CD4-positive, CD25-positive, alpha-beta regulatory T cell (primary cell): Measurements from ENCODE around the gene CTNND1. TPM values are rescaled to one million over a fixed set of nuclear protein-coding genes. Genes with fewer than 3 reads are reported as not detected.

Experiments
- ATAC-seq, 2 donors: fragments of 150-1000 bp; cut with Tn5 transposase; one replicate each; pipeline ENCODE4 v1.10.0; 2021; ENCODE audit warnings: low read depth in 2 of 2, moderate number of reproducible peaks in 2 of 2, moderate library complexity in 1 of 2
- DNase-seq, 3 donors: peaks; one replicate each; pipeline versions ENCODE4 v3.0.0 to v3.0.0-alpha.2; 2012 to 2022; ENCODE audit warnings: mixed read lengths in 1 of 3
- H3K27ac ChIP-seq: one replicate; pipeline ENCODE4 v1.7.0; 2013; ENCODE audit warnings: mild to moderate bottlenecking, low read length; ENCODE audit not compliant: insufficient read depth, poor library complexity, severe bottlenecking
- H3K27me3 ChIP-seq: one replicate; pipeline ENCODE4 v1.7.0; 2013; ENCODE audit warnings: low read length; ENCODE audit not compliant: control insufficient read depth, insufficient read depth
- H3K36me3 ChIP-seq: one replicate; pipeline ENCODE4 v1.7.0; 2013; ENCODE audit warnings: mild to moderate bottlenecking, low read length, moderate library complexity; ENCODE audit not compliant: control insufficient read depth, insufficient read depth
- H3K4me1 ChIP-seq: 2 replicates; pipeline ENCODE4 v1.7.0; 2013; ENCODE audit warnings: mild to moderate bottlenecking, low read length; ENCODE audit not compliant: insufficient read depth, control insufficient read depth, poor library complexity, severe bottlenecking
- H3K4me3 ChIP-seq: one replicate; pipeline ENCODE4 v1.7.0; 2013; ENCODE audit warnings: low read depth, mild to moderate bottlenecking, low read length, moderate library complexity
- H3K9me3 ChIP-seq, 2 experiments: 1 replicate in 1 of 2; 2 replicates in 1 of 2; pipeline ENCODE4 v1.7.0; 2013; ENCODE audit warnings: low read length in 2 of 2, mild to moderate bottlenecking in 1 of 2, moderate library complexity in 1 of 2; ENCODE audit not compliant: control insufficient read depth in 2 of 2
- H3K27ac Mint-ChIP-seq, 3 donors: one replicate each; pipeline ENCODE4 v1.8.0; 2020 to 2022; ENCODE audit warnings: mild to moderate bottlenecking in 3 of 3, mixed read lengths in 3 of 3, moderate library complexity in 2 of 3
- H3K27me3 Mint-ChIP-seq: one replicate; pipeline ENCODE4 v1.8.0; 2022; ENCODE audit warnings: mild to moderate bottlenecking, mixed read lengths
- H3K36me3 Mint-ChIP-seq: one replicate; pipeline ENCODE4 v1.8.0; 2020; ENCODE audit warnings: mixed read lengths
- H3K4me1 Mint-ChIP-seq, 4 donors: one replicate each; pipeline ENCODE4 v1.8.0; 2020 to 2022; ENCODE audit warnings: mixed read lengths in 4 of 4, mild to moderate bottlenecking in 1 of 4
- H3K4me3 Mint-ChIP-seq, 4 donors: one replicate each; pipeline ENCODE4 v1.8.0; 2020 to 2022; ENCODE audit warnings: mild to moderate bottlenecking in 4 of 4, mixed read lengths in 4 of 4, moderate library complexity in 3 of 4
- H3K9me3 Mint-ChIP-seq, 7 donors: one replicate each; pipeline ENCODE4 v1.8.0; 2020 to 2022; ENCODE audit warnings: mixed read lengths in 7 of 7, mild to moderate bottlenecking in 3 of 7, moderate library complexity in 2 of 7
- polyA plus RNA-seq, 4 donors: library from polyadenylated mRNA; unstranded; fragments of 300-500 nt; fragmentation: Illumina TruSeq; gene quantifications; one replicate each; pipeline ENCODE4 v1.2.3, GENCODE V29; 2021
- total RNA-seq: library from RNA; stranded (reverse); gene quantifications from one replicate; pipeline ENCODE4 v1.2.3, GENCODE V29; 2022

Gene CTNND1
- total and polyA plus RNA-seq, 5 donors from 2014 or later: 0.53 to 19.4 (median 2.6) TPM

- H3K27me3 ChIP-seq: no peaks in the 10 kb centered on the region
- ATAC-seq: no peak
- Mint-ChIP-seq H3K9me3 (no peaks in the 10 kb centered on the region), H3K36me3 (peaks cover 12% of the 10 kb centered on the region), H3K27ac (peak overlapping the region; percentile 70 to 99 (median 93)), H3K27me3 (no peaks in the 10 kb centered on the region), H3K4me1 (peaks cover 19 to 40% (median 31%) of the 10 kb centered on the region in 4 donors), H3K4me3 (peak overlapping the region; percentile 22 to 79 (median 60))
- peaks cover 4% of the 10 kb centered on the region for H3K36me3 ChIP-seq
- no peaks in the 10 kb centered on the region for H3K9me3 ChIP-seq
- H3K27ac ChIP-seq: peak overlapping the region; percentile 74
- H3K4me3 ChIP-seq: peak overlapping the region; percentile 79
- peak in 1 of 3 donors; percentile 23 for DNase-seq
- peaks cover 25% of the 10 kb centered on the region for H3K4me1 ChIP-seq
Observed at GRCh38 chr11:57793351-57794115, 31.9 kb downstream of the CTNND1 start.

GRCh38 chr11:57798905-57799559, 37.4 kb downstream of the CTNND1 start:
- peak overlapping the region; percentile 71 to 79 (median 78) for H3K27ac Mint-ChIP-seq
- no peak overlapping the region for H3K27ac ChIP-seq
- peaks cover 20% of the 10 kb centered on the region for H3K36me3 Mint-ChIP-seq
- no peaks in the 10 kb centered on the region for H3K27me3 Mint-ChIP-seq
- H3K4me1 Mint-ChIP-seq: peaks cover 19 to 35% (median 28%) of the 10 kb centered on the region in 4 donors
- H3K4me3 Mint-ChIP-seq: no peak overlapping the region
- no peaks in the 10 kb centered on the region for H3K9me3 Mint-ChIP-seq
- DNase-seq (no peak), ATAC-seq (no peak)
- peaks cover 6% of the 10 kb centered on the region for H3K36me3 ChIP-seq
- peaks cover 10% of the 10 kb centered on the region for H3K4me1 ChIP-seq
- H3K27me3 ChIP-seq: no peaks in the 10 kb centered on the region
- no peaks in the 10 kb centered on the region for H3K9me3 ChIP-seq
- H3K4me3 ChIP-seq: no peak overlapping the region

GRCh38 chr11:57800444-57801182, 39.0 kb downstream of the CTNND1 start:
- Mint-ChIP-seq H3K27ac (peak overlapping the region; percentile 61 to 84 (median 80)), H3K9me3 (no peaks in the 10 kb centered on the region), H3K36me3 (peaks cover 25% of the 10 kb centered on the region), H3K4me3 (peak overlapping the region in 2 of 4 donors; percentile 15 to 35), H3K27me3 (no peaks in the 10 kb centered on the region), H3K4me1 (peaks cover 22 to 28% (median 24%) of the 10 kb centered on the region in 4 donors)
- H3K4me1 ChIP-seq: peaks cover 10% of the 10 kb centered on the region
- no peaks in the 10 kb centered on the region for H3K9me3 ChIP-seq
- H3K27me3 ChIP-seq: no peaks in the 10 kb centered on the region
- H3K4me3 ChIP-seq: peak overlapping the region; percentile 4
- peaks cover 6% of the 10 kb centered on the region for H3K36me3 ChIP-seq
- H3K27ac ChIP-seq: peak overlapping the region; percentile 56
- ATAC-seq (peak; percentile 84 to 85), DNase-seq (peak in 2 of 3 donors; percentile 63 to 74)

- Mint-ChIP-seq H3K4me3 (peak overlapping the region in 1 of 4 donors; percentile 35), H3K27ac (peak overlapping the region in 2 of 3 donors; percentile 33 to 84), H3K36me3 (peaks cover 26% of the 10 kb centered on the region), H3K27me3 (no peaks in the 10 kb centered on the region), H3K4me1 (peaks cover 21 to 28% (median 23%) of the 10 kb centered on the region in 4 donors), H3K9me3 (no peaks in the 10 kb centered on the region)
- DNase-seq (no peak), ATAC-seq (no peak)
- no peaks in the 10 kb centered on the region for H3K9me3 ChIP-seq
- no peaks in the 10 kb centered on the region for H3K27me3 ChIP-seq
- H3K36me3 ChIP-seq: peaks cover 10% of the 10 kb centered on the region
- H3K4me1 ChIP-seq: peaks cover 10% of the 10 kb centered on the region
- peak overlapping the region; percentile 4 for H3K4me3 ChIP-seq
- peak overlapping the region; percentile 56 for H3K27ac ChIP-seq
Observed at GRCh38 chr11:57801183-57801485, 39.5 kb downstream of the CTNND1 start.

GRCh38 chr11:57802411-57802810, 40.8 kb downstream of the CTNND1 start:
- H3K4me3 Mint-ChIP-seq: no peak overlapping the region
- no peaks in the 10 kb centered on the region for H3K27me3 Mint-ChIP-seq
- ATAC-seq: no peak
- peaks cover 24% of the 10 kb centered on the region for H3K36me3 Mint-ChIP-seq
- H3K27ac Mint-ChIP-seq: no peak overlapping the region
- H3K9me3 Mint-ChIP-seq: no peaks in the 10 kb centered on the region
- H3K27me3 ChIP-seq: no peaks in the 10 kb centered on the region
- peaks cover 5% of the 10 kb centered on the region for H3K36me3 ChIP-seq
- H3K9me3 ChIP-seq: no peaks in the 10 kb centered on the region
- H3K4me3 ChIP-seq: no peak overlapping the region
- no peak overlapping the region for H3K27ac ChIP-seq
- H3K4me1 ChIP-seq: peaks cover 10% of the 10 kb centered on the region
- peaks cover 21 to 28% (median 23%) of the 10 kb centered on the region in 4 donors for H3K4me1 Mint-ChIP-seq
- no peak for DNase-seq

GRCh38 chr11:57804466-57804865, 42.9 kb downstream of the CTNND1 start:
- no peak overlapping the region for H3K27ac Mint-ChIP-seq

GRCh38 chr11:57805780-57806179, 44.2 kb downstream of the CTNND1 start:
- no peaks in the 10 kb centered on the region for H3K27me3 ChIP-seq
- peaks cover 6% of the 10 kb centered on the region for H3K4me1 ChIP-seq
- no peaks in the 10 kb centered on the region for H3K9me3 ChIP-seq
- peaks cover 33% of the 10 kb centered on the region for H3K36me3 Mint-ChIP-seq
- peak overlapping the region in 1 of 4 donors; percentile 61 for H3K4me3 Mint-ChIP-seq
- no peak for ATAC-seq
- DNase-seq: no peak
- no peak overlapping the region for H3K4me3 ChIP-seq
- no peaks in the 10 kb centered on the region for H3K9me3 Mint-ChIP-seq
- H3K4me1 Mint-ChIP-seq: peaks cover 5 to 10% (median 7%) of the 10 kb centered on the region in 4 donors
- H3K27ac Mint-ChIP-seq: no peak overlapping the region
- no peak overlapping the region for H3K27ac ChIP-seq
- H3K36me3 ChIP-seq: peaks cover 24% of the 10 kb centered on the region
- no peaks in the 10 kb centered on the region for H3K27me3 Mint-ChIP-seq

More at GRCh38 chr11:57804466-57804865, 42.9 kb downstream of the CTNND1 start:
- Histone ChIP-seq H3K27ac (no peak overlapping the region), H3K4me3 (no peak overlapping the region), H3K27me3 (no peaks in the 10 kb centered on the region), H3K36me3 (peaks cover 18% of the 10 kb centered on the region), H3K4me1 (peaks cover 10% of the 10 kb centered on the region), H3K9me3 (no peaks in the 10 kb centered on the region)
- Mint-ChIP-seq H3K27me3 (no peaks in the 10 kb centered on the region), H3K4me3 (no peak overlapping the region), H3K9me3 (no peaks in the 10 kb centered on the region), H3K4me1 (peaks cover 11 to 15% (median 13%) of the 10 kb centered on the region in 4 donors), H3K36me3 (peaks cover 33% of the 10 kb centered on the region)
- no peak for ATAC-seq
- no peak for DNase-seq
